HepG2 (cell line): Measurements from ENCODE around the gene RBM45. TPM values are rescaled to one million over a fixed set of nuclear protein-coding genes. Genes with fewer than 3 reads are reported as not detected.
"Not testable (repeated sequence)": the region's sequence is repeated elsewhere in the genome, so short reads cannot be mapped to it uniquely, and the experiment has no call there.

Experiments used
- ATAC-seq: fragments of 200-7000 bp; cut with Tn5 transposase; 3 replicates; pipeline ENCODE4 v1.9.1; 2020; ENCODE audit warnings: mild to moderate bottlenecking, moderate library complexity
- BruUV-seq: library from RNA; stranded (reverse); fragments of 400-500 nt; replicated peaks from 2 replicates; lab custom pipeline; 2021; lab: Mats Ljungman, UMichigan
- CTCF ChIA-PET: fragments of 300-600 bp; formaldehyde crosslinking; extraction: SDS; loops from one replicate; lab custom pipeline; 2021; ENCODE audit warnings: low total read pairs, inconsistent platforms, low intra/inter-chr PET ratio; lab: Yijun Ruan, JAX
- POLR2A ChIA-PET: fragments of 350-600 bp; sonication (Branson Sonifier 250); formaldehyde crosslinking; loops from one replicate; lab custom pipeline; 2020; ENCODE audit warnings: antibody characterized with exemption, inconsistent platforms; lab: Yijun Ruan, JAX
- DNase-seq: peaks from one replicate; pipeline ENCODE4 v3.0.0-alpha.2; 2015; ENCODE audit warnings: low spot score
- FAIRE-seq: peaks from 3 replicates; lab custom pipeline; 2011; peaks lifted over from hg19 to GRCh38; lab: Jason Lieb, UNC
- H2AFZ ChIP-seq: one replicate; pipeline ENCODE4 v1.6.1; 2011; ENCODE audit warnings: low read length, inconsistent platforms
- H3K27ac ChIP-seq: fragments of 300-600 bp; 3 replicates; pipeline ENCODE4 v1.8.0; 2011; ENCODE audit warnings: mixed run types, mild to moderate bottlenecking, mixed read lengths, low read length, inconsistent platforms; ENCODE audit not compliant: insufficient read depth; ENCODE audit errors: extremely low read length
- H3K27me3 ChIP-seq, 2 experiments: fragments of 200-600 bp in 1 of 2; 2 replicates in 1 of 2; 3 replicates in 1 of 2; pipeline versions ENCODE4 v1.6.0 to v1.8.0; 2011; ENCODE audit warnings: low read length in 2 of 2, mild to moderate bottlenecking in 2 of 2, moderate library complexity in 2 of 2, inconsistent platforms in 1 of 2; ENCODE audit not compliant: insufficient read depth in 2 of 2, control insufficient read depth in 1 of 2
- H3K36me3 ChIP-seq, 2 experiments: fragments of 200-600 bp in 1 of 2; replicated peaks in 1 of 2; 2 replicates in 1 of 2; 3 replicates in 1 of 2; pipeline versions ENCODE4 v1.5.1 to v1.8.0; 2011; ENCODE audit warnings: low read length in 2 of 2, inconsistent platforms in 1 of 2; ENCODE audit not compliant: insufficient read depth in 2 of 2, control insufficient read depth in 1 of 2
- H3K4me1 ChIP-seq: 2 replicates; pipeline ENCODE4 v1.5.1; 2012; ENCODE audit warnings: low read length, inconsistent platforms; ENCODE audit not compliant: insufficient read depth
- H3K4me2 ChIP-seq: 2 replicates; pipeline ENCODE4 v1.6.0; 2011; ENCODE audit warnings: low read depth, low read length, inconsistent platforms
- H3K4me3 ChIP-seq, 3 experiments: fragments of 200-600 bp in 1 of 3; sonication (generic), shearing (Covaris generic) in 1 of 3; replicated peaks in 1 of 3; 2 replicates each; pipeline ENCODE4 v1.5.1; 2011 to 2016; ENCODE audit warnings: low read length in 3 of 3, inconsistent platforms in 2 of 3, low read depth in 2 of 3, mild to moderate bottlenecking in 2 of 3, control low read depth in 1 of 3, mixed read lengths in 1 of 3; ENCODE audit not compliant: insufficient read depth in 1 of 3
- H3K79me2 ChIP-seq: one replicate; pipeline ENCODE4 v1.6.1; 2011; ENCODE audit warnings: low read length, inconsistent platforms; ENCODE audit not compliant: insufficient read depth
- H3K9ac ChIP-seq: 2 replicates; pipeline ENCODE4 v1.6.0; 2011; ENCODE audit warnings: mild to moderate bottlenecking, low read depth, low read length, inconsistent platforms; ENCODE audit not compliant: insufficient read depth
- H3K9me3 ChIP-seq: 2 replicates; pipeline ENCODE4 v1.5.1; 2012; ENCODE audit warnings: mild to moderate bottlenecking, low read length
- H4K20me1 ChIP-seq: 2 replicates; pipeline ENCODE4 v1.6.0; 2011; ENCODE audit warnings: inconsistent platforms, mild to moderate bottlenecking, low read length, moderate library complexity; ENCODE audit not compliant: insufficient read depth
- ARNT ChIP-seq: fragments of 450-650 bp; IDR thresholded peaks from 2 replicates; pipeline ENCODE4 v1.6.1; 2017
- MYC ChIP-seq: sonication (generic); formaldehyde crosslinking; IDR thresholded peaks from 2 replicates; pipeline ENCODE4 v1.9.0; 2021; ENCODE audit warnings: missing genetic modification reagents, borderline replicate concordance
- ZMYM4 ChIP-seq: sonication (generic); formaldehyde crosslinking; IDR thresholded peaks from 2 replicates; pipeline ENCODE4 v1.8.1; 2023; ENCODE audit warnings: mild to moderate bottlenecking, missing genetic modification reagents
- ZNF367 ChIP-seq: sonication (generic); formaldehyde crosslinking; IDR thresholded peaks from 2 replicates; pipeline ENCODE4 v1.4.0; 2020; ENCODE audit warnings: missing genetic modification reagents, borderline replicate concordance
- WGBS: methylation state at CpG from one replicate; pipeline ENCODE4 v1.1.6; 2017; ENCODE audit warnings: low lambda C conversion rate; 5-methylcytosine and 5-hydroxymethylcytosine counted together
- in situ Hi-C: cut with HindIII; loops from 2 replicates; pipeline ENCODE4 v1.10.0; 2017; ENCODE audit warnings: low pct_unique_long_range_greater_than_20kb; ENCODE audit not compliant: extremely low pct_ligation_motif_present
- intact Hi-C: fragments of 100-400 bp; cut with micrococcal nuclease; formaldehyde crosslinking; loops from one replicate; pipeline ENCODE4 v1.10.0; 2022; ENCODE audit not compliant: unreplicated experiment
- polyA plus RNA-seq, 8 experiments: library from polyadenylated mRNA; depleted of rRNA in 3 of 8; stranded (reverse) in 7 of 8; unstranded in 1 of 8; fragments of >200 nt; fragmentation: Illumina TruSeq in 4 of 8; extraction: Trizol in 4 of 8; gene quantifications; 2 replicates each; pipeline versions ENCODE4 v1.2.1 to v1.2.3, GENCODE V29; 2011 to 2016; ENCODE audit warnings: low read depth in 4 of 8, missing spikeins in 1 of 8, mixed read lengths in 1 of 8; ENCODE audit not compliant: insufficient read depth in 1 of 8
- total RNA-seq, 5 experiments: library from RNA; depleted of rRNA; stranded (reverse); fragments of >200 nt; fragmentation: Illumina TruSeq; extraction: Trizol; gene quantifications; 2 replicates each; pipeline ENCODE4 v1.2.3, GENCODE V29; 2016; ENCODE audit warnings: low read depth in 1 of 5

The RBM45 gene
- total and polyA plus RNA-seq, 2 of the 13 experiments (the other 11 are each of a cell fraction or from before 2014, with no cell fraction given), result 5.7 to 25.2 TPM

DNA sequence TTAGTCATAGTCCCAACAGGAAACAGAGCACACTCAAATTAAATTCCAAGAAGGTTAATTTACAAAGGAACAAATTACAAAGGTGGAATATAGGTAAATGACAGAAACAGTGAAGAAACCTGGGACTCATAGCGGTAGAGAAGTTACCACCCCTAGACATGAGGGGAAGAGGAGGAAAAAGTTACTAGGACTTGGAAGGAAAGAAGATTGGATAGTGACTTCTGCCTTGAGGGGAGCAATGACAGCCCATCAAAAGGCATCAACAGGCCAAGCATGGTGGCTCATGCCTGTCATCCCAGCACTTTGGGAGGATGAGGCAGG lies 37.3 kb upstream of the RBM45 start (continued):
- TF ChIP-seq MYC (CRISPR knock-in tag) (no peak), ZMYM4 (CRISPR knock-in tag) (no peak), ARNT (no peak)
- TF ChIP-seq, all 625 proteins: peak for 0

DNA sequence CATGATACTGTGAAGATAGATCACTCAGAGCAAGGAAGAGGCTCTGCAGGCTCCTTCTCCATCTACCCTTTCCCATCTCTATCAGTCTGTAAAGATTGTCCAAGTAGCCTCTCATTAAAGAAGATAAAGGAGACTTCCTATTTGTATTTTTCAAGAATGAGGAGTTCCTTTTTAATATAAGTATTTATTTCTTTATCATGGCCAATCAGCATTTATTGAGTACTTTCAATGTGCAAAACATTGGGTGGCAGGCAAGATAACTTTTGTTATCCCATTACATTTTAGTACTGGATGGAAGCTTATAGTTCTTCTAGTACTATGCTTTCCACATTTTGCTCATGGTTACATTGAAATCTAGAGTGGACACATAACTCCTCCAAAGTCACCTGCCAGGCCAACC lies 36.1 kb upstream of the RBM45 start:
- Histone ChIP-seq H2AFZ (no peak overlapping the region), H3K4me3 (no peak overlapping the region), H3K36me3 (no peaks in the 10 kb centered on the region), H3K9me3 (no peaks in the 10 kb centered on the region), H3K27me3 (peaks cover 0 to 6% of the 10 kb centered on the region in 2 experiments; a peak in 1 of 5 replicates), H4K20me1 (no peaks in the 10 kb centered on the region), H3K27ac (no peak overlapping the region), H3K79me2 (no peaks in the 10 kb centered on the region), H3K9ac (no peak overlapping the region), H3K4me2 (no peak overlapping the region), H3K4me1 (peaks cover 23% of the 10 kb centered on the region)
- FAIRE-seq (no peak), ATAC-seq (no peak), DNase-seq (no peak)
- in situ Hi-C loops, result no loop called here
- TF ChIP-seq ZNF367 (CRISPR knock-in tag), result no peak
- BruUV-seq, result no TSS peak
- POLR2A ChIA-PET, result no interaction called here
- CTCF ChIA-PET, result no interaction called here
- intact Hi-C loops, result no loop called here

DNA sequence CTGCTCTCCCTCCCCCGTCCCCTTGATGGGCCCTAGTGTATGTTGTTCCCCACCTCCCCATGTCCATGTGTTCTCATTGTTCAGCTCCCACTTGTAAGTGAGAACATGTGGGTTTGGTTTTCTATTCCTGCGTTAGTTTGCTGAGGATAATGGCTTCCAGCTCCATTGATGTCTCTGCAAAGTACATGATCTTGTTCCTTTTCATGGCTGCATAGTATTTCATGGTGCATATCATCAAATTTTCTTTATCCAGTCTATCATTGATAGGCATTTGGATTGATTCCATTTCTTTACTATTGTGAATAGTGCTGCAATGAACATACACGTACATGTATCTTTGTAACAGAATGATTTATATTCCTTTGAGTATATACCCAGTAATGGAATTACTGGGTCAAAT lies 33.0 kb upstream of the RBM45 start:
- H3K4me3 ChIP-seq, BruUV-seq, H3K9ac ChIP-seq, intact Hi-C loops, H3K9me3 ChIP-seq, H3K27ac ChIP-seq, H2AFZ ChIP-seq, ATAC-seq, in situ Hi-C loops, H3K36me3 ChIP-seq, CTCF ChIA-PET, H3K27me3 ChIP-seq, POLR2A ChIA-PET, H3K4me2 ChIP-seq, H3K4me1 ChIP-seq, DNase-seq, FAIRE-seq, H3K79me2 ChIP-seq, H4K20me1 ChIP-seq: not testable (repeated sequence)
- WGBS, result 17% methylated on average over 3 of the region's 3 CpGs
